ENCODE data around the gene KRT78.

The KRT78 gene

GRCh38 chr12:52811191-52812072 is 37.4 kb downstream of the KRT78 start:
- no peak for DNase-seq

- no peak for DNase-seq
These were observed 38.2 kb downstream of the KRT78 start for GRCh38 chr12:52810554-52810953.

GRCh38 chr12:52809166-52809565 is 39.6 kb downstream of the KRT78 start:
- no peak for DNase-seq

GRCh38 chr12:52808573-52809160 is 40.1 kb downstream of the KRT78 start:
- DNase-seq, result no peak

GRCh38 chr12:52807544-52808470 is 41.0 kb downstream of the KRT78 start:
- DNase-seq, result no peak

- no peak for DNase-seq
These were observed 41.8 kb downstream of the KRT78 start for GRCh38 chr12:52806821-52807543.

GRCh38 chr12:52806169-52806811 is 42.5 kb downstream of the KRT78 start:
- DNase-seq, result no peak

- DNase-seq, result no peak
These were observed 43.1 kb downstream of the KRT78 start for GRCh38 chr12:52805739-52806138.

- no peak for DNase-seq
These were observed 43.8 kb downstream of the KRT78 start for GRCh38 chr12:52805000-52805399.

- DNase-seq, result no peak
These were observed 46.4 kb downstream of the KRT78 start for GRCh38 chr12:52802442-52802841.

- no peak for DNase-seq
These were observed 47.0 kb downstream of the KRT78 start for GRCh38 chr12:52801773-52802172.

- DNase-seq, result no peak
These were observed 48.4 kb downstream of the KRT78 start for GRCh38 chr12:52800259-52800917.

GRCh38 chr12:52799505-52800211 is 49.1 kb downstream of the KRT78 start:
- DNase-seq, result no peak

- DNase-seq, result no peak
These were observed 49.9 kb downstream of the KRT78 start for GRCh38 chr12:52798671-52799504.

- DNase-seq, result no peak
These were observed 50.7 kb downstream of the KRT78 start for GRCh38 chr12:52798003-52798670.

GRCh38 chr12:52797529-52797894 is 51.3 kb downstream of the KRT78 start:
- no peak for DNase-seq

GRCh38 chr12:52796839-52797528 is 51.8 kb downstream of the KRT78 start:
- no peak for DNase-seq

- DNase-seq, result no peak
These were observed 52.4 kb downstream of the KRT78 start for GRCh38 chr12:52796429-52796794.
